ENCODE data around the gene CNPY3. TPM values are rescaled to one million over a fixed set of nuclear protein-coding genes. Genes with fewer than 3 reads are reported as not detected.

Gene CNPY3
- polyA plus RNA-seq, 1 experiment: 39.2 TPM

GRCh38 chr6:42968126-42968701 is 38.9 kb downstream of the CNPY3 start:
- Histone ChIP-seq H3K9me3 (ENCODE audit: control insufficient read depth, insufficient read depth, low read length) (no peaks in the 10 kb centered on the region; the same call in 1 of the 2 replicates), H3K27ac (ENCODE audit: low read depth, low read length) (no peak overlapping the region), H3K27me3 (ENCODE audit: control insufficient read depth, insufficient read depth, low read length) (no peaks in the 10 kb centered on the region), H3K4me3 (ENCODE audit: low read depth, low read length) (no peak overlapping the region)
- ChIA-PET CTCF (no interaction called here), POLR2A (interaction anchor here (1.4 kb wide), 1 partner anchor 11 kb away, joined by 5 read pairs; no protein-coding TSS in a partner anchor)
- DNase-seq (ENCODE audit: low read depth, low spot score): no peak
- TF ChIP-seq CTCF (IDR thresholded peaks at IDR 0.05; ENCODE audit: low read depth, low read length): no peak

GRCh38 chr6:42968783-42969182 is 39.5 kb downstream of the CNPY3 start:
- no peak for TF ChIP-seq CTCF (IDR thresholded peaks at IDR 0.05; ENCODE audit: low read depth, low read length)
- Histone ChIP-seq H3K4me3 (ENCODE audit: low read depth, low read length) (no peak overlapping the region), H3K9me3 (ENCODE audit: control insufficient read depth, insufficient read depth, low read length) (no peaks in the 10 kb centered on the region; the same call in 1 of the 2 replicates), H3K27me3 (ENCODE audit: control insufficient read depth, insufficient read depth, low read length) (no peaks in the 10 kb centered on the region), H3K27ac (ENCODE audit: low read depth, low read length) (no peak overlapping the region)
- POLR2A ChIA-PET: no interaction called here
- DNase-seq (ENCODE audit: low read depth, low spot score): no peak
- CTCF ChIA-PET: no interaction called here

GRCh38 chr6:42969431-42969830 is 40.2 kb downstream of the CNPY3 start:
- ChIA-PET POLR2A (no interaction called here), CTCF (no interaction called here)
- H3K27ac ChIP-seq (ENCODE audit: low read depth, low read length): no peak overlapping the region
- no peak for TF ChIP-seq CTCF (IDR thresholded peaks at IDR 0.05; ENCODE audit: low read depth, low read length)
- DNase-seq (ENCODE audit: low read depth, low spot score): no peak
- H3K9me3 ChIP-seq (ENCODE audit: control insufficient read depth, insufficient read depth, low read length): no peaks in the 10 kb centered on the region; the same call in 1 of the 2 replicates
- H3K4me3 ChIP-seq (ENCODE audit: low read depth, low read length): no peak overlapping the region
- H3K27me3 ChIP-seq (ENCODE audit: control insufficient read depth, insufficient read depth, low read length): no peaks in the 10 kb centered on the region

GRCh38 chr6:42969934-42970333 is 40.7 kb downstream of the CNPY3 start:
- Histone ChIP-seq H3K4me3 (ENCODE audit: low read depth, low read length) (no peak overlapping the region), H3K27ac (ENCODE audit: low read depth, low read length) (no peak overlapping the region), H3K27me3 (ENCODE audit: control insufficient read depth, insufficient read depth, low read length) (no peaks in the 10 kb centered on the region), H3K9me3 (ENCODE audit: control insufficient read depth, insufficient read depth, low read length) (no peaks in the 10 kb centered on the region; the same call in 1 of the 2 replicates)
- ChIA-PET POLR2A (interaction anchor here (1.8 kb wide), 1 partner anchor 9 kb away, joined by 5 read pairs; the partner anchor contains the start of gene PEX6), CTCF (interaction anchor here (0.5 kb wide), 1 partner anchor 340 kb away, joined by 5 read pairs; no protein-coding TSS in a partner anchor)
- DNase-seq (ENCODE audit: low read depth, low spot score): no peak
- TF ChIP-seq CTCF (IDR thresholded peaks at IDR 0.05; ENCODE audit: low read depth, low read length): no peak

- ChIA-PET POLR2A (interaction anchor here (1.8 to 3.7 kb wide), 2 partner anchors 8 to 13 kb away, joined by 5 to 11 read pairs; partner anchors contain the start of genes PEX6 and PPP2R5D), CTCF (interaction anchor here (0.5 to 1.0 kb wide), 4 partner anchors 57 to 177 kb away, joined by 3 read pairs; no protein-coding TSS in a partner anchor)
- no peak for DNase-seq (ENCODE audit: low read depth, low spot score)
- Histone ChIP-seq H3K4me3 (ENCODE audit: low read depth, low read length) (no peak overlapping the region), H3K27me3 (ENCODE audit: control insufficient read depth, insufficient read depth, low read length) (no peaks in the 10 kb centered on the region), H3K27ac (ENCODE audit: low read depth, low read length) (no peak overlapping the region), H3K9me3 (ENCODE audit: control insufficient read depth, insufficient read depth, low read length) (no peaks in the 10 kb centered on the region; the same call in 1 of the 2 replicates)
- TF ChIP-seq CTCF (IDR thresholded peaks at IDR 0.05; ENCODE audit: low read depth, low read length): no peak
Measured at GRCh38 chr6:42970871-42971612, 41.8 kb downstream of the CNPY3 start.

Data from AG04450 (cell line).